MG63 (cell line): ENCODE data around the gene KCNQ1. TPM values are rescaled to one million over a fixed set of nuclear protein-coding genes. Genes with fewer than 3 reads are reported as not detected.

ENCODE experiments used
- DNase-seq: peaks from one replicate; pipeline ENCODE4 v3.0.0-alpha.2; 2020
- H3K27me3 ChIP-seq: fragments of 250-450 bp; sonication (Bioruptor Pico); 2 replicates; pipeline ENCODE4 v1.5.1; 2020; ENCODE audit warnings: mild to moderate bottlenecking, moderate library complexity
- H3K36me3 ChIP-seq: fragments of 250-450 bp; sonication (Bioruptor Pico); 2 replicates; pipeline ENCODE4 v1.5.1; 2020; ENCODE audit warnings: mild to moderate bottlenecking, moderate library complexity
- H3K4me3 ChIP-seq: fragments of 250-450 bp; sonication (Bioruptor Pico); 2 replicates; pipeline ENCODE4 v1.5.1; 2020; ENCODE audit warnings: mild to moderate bottlenecking, moderate library complexity
- H3K9me3 ChIP-seq: fragments of 250-450 bp; sonication (Bioruptor Pico); 2 replicates; pipeline ENCODE4 v1.5.1; 2020; ENCODE audit warnings: mild to moderate bottlenecking, moderate library complexity
- total RNA-seq: library from RNA; depleted of rRNA; stranded (reverse); fragments of >200 nt; shearing (Covaris generic); gene quantifications from 2 replicates; pipeline ENCODE4 v1.2.3, GENCODE V29; 2014; ENCODE audit warnings: low replicate concordance

The KCNQ1 gene
- total RNA-seq, 1 experiment from 2014 or later, result not detected

DNA sequence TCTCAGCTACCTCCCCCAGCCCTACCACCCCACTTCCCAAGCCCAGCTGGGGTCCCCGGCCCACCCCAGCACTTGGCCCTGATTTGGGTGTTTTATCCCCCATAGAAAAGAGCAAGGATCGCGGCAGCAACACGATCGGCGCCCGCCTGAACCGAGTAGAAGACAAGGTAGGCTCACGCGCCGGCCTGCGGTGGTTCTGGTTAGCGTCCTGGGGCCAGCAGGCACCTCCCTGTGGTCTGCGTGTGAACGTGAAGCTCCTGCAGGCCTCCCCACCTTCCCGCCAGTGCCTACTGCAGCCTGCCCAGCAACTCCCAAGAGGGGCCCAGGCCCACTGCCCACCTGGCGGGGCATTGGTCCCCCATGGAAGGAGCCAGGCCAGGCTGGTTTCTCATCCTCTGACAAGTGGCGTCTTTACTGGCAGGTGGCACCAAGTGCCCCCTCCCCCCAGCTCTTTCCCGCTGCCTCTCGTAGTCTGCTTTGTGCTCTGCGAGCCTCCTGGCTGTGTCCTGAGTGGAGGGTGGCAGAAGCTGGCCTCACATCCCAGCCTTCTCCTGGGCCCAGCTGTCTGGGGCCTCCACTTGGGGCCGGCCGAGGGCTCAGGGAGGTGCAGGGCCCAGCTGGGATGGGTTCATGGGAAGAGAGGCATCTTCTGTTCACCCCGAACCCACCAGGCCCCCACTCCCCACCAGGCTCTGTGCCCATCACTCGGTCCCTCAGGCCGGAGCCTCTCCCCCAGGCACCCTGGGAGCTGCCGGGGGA, 333.2 kb downstream of the KCNQ1 start:
- Histone ChIP-seq H3K9me3 (no peaks in the 10 kb centered on the region), H3K36me3 (no peaks in the 10 kb centered on the region), H3K27me3 (no peaks in the 10 kb centered on the region), H3K4me3 (no peak overlapping the region)
- no peak for DNase-seq

DNA sequence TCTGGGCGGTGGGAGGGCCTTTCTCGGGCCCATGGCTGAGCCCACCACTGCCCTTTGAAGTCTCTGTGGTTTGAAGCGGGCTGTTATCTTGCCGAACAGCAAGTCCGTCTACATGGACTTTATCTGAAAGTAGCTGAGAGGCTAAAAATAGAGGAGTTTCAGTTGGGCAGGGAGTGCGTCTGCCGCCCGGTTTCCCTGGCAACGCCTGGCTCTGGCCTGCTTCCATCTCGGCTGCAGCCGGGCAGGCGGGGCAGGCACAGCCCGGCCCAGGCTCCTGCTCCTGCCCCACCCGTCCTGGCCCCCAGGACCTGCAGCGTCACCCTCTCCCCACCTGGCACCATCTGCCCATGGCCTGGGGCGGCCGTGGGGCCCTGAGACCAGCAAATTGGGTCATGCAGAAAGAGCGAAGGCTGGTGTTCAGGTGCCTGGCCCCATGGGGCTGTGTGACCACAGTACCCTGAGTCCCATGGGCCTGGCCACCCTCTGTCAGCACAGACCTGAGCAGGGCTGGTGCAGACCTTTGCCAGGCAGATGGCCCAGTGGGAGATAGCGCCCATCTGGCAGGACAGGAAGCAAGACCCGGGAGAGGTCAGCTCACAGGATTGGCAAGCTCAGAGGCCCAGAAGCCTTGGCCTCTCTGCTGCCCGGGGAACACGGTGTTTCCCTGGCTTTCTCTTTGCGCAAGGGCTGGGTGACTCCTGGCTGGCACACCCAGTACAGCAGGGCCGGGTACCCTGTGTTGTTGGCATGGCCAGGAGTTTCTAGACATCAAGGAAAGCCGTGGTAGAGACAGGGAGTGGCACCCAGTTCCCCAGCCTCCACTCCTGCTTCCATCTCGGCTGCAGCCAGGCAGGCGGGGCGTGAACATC, 334.1 kb downstream of the KCNQ1 start:
- H3K9me3 ChIP-seq, result no peaks in the 10 kb centered on the region
- H3K27me3 ChIP-seq, result peaks cover 4% of the 10 kb centered on the region; the same call in 1 of the 2 replicates
- H3K4me3 ChIP-seq, result no peak overlapping the region
- DNase-seq, result no peak
- H3K36me3 ChIP-seq, result no peaks in the 10 kb centered on the region

DNA sequence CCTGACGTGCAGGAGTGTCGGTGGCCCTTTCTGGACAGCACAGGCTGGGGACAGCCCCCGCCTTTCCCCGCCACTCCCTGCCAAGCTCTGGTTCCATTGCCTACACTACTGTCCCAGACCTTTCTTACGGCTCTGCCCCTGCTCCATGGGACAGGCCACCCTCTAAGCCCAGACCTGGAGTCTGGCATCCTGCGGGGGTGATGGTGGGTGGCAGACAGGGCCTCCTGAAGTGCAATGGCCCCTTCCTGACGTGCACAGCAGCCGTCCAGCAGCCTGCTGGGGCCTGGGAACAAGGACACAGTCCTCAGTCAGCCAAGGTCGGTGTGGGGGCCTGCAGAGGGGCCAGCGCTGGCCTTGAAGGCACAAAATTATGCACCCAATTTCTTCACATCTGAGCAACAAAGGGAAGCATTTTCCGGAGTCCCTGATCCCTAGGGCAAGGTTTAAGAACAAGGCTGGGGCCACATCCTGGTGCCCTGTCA, 334.7 kb downstream of the KCNQ1 start:
- H3K27me3 ChIP-seq, result peaks cover 4% of the 10 kb centered on the region; the same call in 1 of the 2 replicates
- no peaks in the 10 kb centered on the region for H3K9me3 ChIP-seq
- H3K4me3 ChIP-seq, result no peak overlapping the region
- DNase-seq, result no peak
- no peaks in the 10 kb centered on the region for H3K36me3 ChIP-seq

DNA sequence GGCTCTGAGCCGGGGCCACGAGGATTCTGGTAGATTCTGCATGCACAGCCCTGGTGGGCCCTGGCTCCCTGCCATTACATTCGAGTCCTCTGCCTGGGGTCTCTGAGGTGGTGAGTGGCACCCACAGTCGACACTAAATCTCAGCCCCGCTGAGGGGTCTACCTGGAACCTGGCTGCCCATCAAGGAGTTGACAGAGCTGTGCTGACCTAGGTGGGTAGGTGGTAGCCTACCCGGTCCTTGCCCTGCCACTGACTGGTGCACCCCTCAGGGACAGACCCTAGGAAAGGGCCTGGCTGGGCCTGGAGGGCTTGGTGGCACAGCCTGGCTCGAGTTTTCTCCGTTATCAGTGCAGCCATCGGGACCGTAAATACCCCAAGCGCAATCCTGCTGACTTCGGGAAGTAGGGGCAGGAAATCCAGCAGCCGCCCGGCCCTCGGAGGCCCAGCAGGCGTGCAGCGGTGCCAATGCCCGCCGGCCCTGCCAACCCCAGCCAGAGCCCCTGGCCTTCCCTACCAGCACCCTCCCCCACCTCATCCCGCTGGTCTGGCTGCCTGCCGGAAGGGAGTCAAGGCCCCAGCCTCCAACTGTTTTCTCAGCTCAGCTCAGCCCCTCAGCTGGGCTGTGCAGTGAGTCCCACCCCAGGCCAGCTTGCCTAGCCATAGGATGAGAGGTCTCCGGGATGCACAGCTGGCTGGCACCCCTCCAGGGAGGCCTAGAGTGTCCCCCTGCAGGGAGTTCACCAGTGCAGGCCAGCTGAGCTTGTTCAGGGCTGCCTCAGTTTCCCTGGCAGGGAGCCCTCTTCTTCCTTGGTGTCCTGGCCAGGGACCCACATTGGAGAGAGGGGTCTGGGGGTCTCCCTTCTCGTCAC, 335.4 kb downstream of the KCNQ1 start:
- Histone ChIP-seq H3K27me3 (peaks cover 4% of the 10 kb centered on the region; the same call in 1 of the 2 replicates), H3K36me3 (no peaks in the 10 kb centered on the region), H3K4me3 (no peak overlapping the region), H3K9me3 (no peaks in the 10 kb centered on the region)
- DNase-seq, result no peak

DNA sequence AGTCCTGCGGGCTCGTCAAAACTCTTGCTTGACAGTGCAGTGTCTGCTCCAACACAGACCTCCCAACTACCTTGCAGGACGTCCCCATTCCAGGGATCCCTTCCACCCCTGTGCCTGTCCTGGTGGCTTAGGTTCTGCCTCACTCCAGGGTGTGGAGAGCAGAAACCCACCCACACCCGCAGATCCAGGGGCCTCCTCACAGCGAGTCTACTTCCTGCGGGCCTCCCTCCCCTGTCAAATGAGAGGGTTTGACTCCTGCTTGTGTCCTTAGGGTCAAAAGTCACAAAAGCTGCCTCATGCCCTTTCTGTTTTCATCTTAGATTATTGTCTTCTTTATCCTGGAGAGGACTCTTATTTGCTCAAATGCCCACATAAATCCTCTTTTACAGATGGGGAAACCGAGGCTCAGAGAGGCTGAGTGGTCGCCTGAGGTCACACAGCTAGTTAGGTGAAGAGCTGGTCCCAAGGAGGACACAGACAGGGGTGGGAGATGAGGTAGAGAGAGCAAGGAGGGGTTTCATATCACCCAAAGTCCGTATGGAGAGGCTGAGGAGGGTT, 336.1 kb downstream of the KCNQ1 start:
- DNase-seq, result no peak
- H3K36me3 ChIP-seq, result no peaks in the 10 kb centered on the region
- H3K9me3 ChIP-seq, result no peaks in the 10 kb centered on the region
- H3K27me3 ChIP-seq, result peaks cover 4% of the 10 kb centered on the region; the same call in 1 of the 2 replicates
- H3K4me3 ChIP-seq, result no peak overlapping the region

DNA sequence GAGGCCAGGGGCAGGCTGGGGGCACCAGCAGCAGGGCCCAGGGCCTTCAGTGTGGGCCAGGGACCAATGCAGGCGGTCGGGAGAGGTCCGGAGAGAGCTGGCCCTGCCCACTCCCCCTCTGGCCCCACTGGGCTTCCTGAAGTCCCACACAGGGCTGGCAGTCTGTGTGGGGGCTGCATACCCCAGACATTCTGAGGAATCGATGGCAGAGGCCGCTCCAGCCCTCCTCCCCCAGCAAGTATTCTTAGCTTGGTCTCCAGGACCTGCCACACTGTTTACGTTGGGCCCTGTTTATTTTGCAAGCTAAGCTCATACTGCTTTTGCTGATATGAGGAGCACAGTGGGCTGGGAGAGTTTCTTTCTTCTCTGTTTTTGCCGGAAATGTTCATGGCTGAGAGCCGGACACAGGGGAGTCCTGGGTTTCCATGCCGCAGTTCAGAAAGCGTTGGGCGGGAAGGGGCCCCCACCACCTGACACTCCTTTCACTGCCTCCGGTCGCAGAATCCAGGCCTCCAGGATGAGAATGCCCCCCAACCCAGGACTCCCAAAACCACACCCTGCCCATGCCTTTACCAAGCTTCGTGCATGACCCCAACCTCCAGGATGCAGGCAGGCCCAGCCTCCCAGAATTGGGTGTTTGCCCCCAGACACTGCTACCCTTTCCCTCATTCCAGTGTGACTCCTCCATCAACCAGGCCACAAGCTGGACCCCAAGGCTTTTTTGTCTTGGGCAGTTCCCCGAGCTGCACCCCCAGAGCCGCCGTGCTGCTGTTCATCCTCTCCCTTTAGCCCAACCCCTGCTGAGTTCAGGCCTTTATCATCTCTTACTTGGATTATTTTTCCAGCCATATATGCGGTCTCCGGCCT, 336.8 kb downstream of the KCNQ1 start:
- DNase-seq, result no peak
- Histone ChIP-seq H3K4me3 (no peak overlapping the region), H3K9me3 (no peaks in the 10 kb centered on the region), H3K36me3 (no peaks in the 10 kb centered on the region), H3K27me3 (peaks cover 4% of the 10 kb centered on the region; the same call in 1 of the 2 replicates)

DNA sequence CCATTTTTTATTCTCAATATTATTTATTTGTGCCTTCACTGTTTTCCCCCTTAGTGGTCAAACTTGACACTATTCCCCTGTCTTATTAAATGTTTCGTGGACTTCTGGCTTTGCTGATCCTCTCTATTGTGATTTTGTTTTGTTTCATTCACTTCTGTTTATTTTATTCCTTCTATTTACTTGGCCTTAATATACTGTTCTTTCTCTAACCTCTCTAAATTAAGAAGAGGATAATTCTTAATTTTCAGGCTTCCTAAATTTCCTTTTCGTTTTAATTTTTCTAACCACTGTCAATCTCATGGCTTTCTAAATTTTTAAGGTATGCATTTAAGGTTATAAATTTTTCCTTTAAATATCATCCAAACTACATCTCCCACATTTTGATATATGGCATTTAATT, 338.0 kb downstream of the KCNQ1 start:
- H3K27me3 ChIP-seq, result peaks cover 4% of the 10 kb centered on the region; the same call in 1 of the 2 replicates
- DNase-seq, result no peak
- no peaks in the 10 kb centered on the region for H3K36me3 ChIP-seq
- no peak overlapping the region for H3K4me3 ChIP-seq
- H3K9me3 ChIP-seq, result no peaks in the 10 kb centered on the region

DNA sequence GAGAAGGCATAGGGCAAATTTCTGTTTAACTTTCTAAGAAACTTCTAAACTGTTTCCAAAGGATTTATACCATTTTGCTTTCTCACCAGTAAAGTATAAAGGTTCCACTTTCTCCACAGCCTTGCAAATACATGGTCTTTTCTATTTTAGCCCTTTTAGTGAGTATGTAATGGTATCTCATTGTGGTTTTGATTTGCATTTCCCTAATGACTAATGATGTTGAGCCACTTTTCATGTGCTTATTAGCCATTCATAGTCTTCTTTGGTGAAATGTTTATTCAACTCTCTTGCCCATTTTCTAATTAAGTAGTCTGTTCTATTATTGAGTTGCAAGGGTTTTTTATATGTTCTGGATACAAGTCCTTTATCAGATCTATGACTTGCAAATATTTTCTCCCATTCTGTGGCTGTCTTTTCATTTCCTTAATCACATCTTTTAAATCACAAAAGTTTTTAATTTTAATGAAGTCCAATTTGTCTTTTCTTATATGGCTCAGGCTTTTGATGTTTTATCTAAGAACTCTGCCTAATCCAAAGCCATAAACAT, 338.8 kb downstream of the KCNQ1 start:
- DNase-seq, result no peak
- Histone ChIP-seq H3K36me3 (no peaks in the 10 kb centered on the region), H3K27me3 (peaks cover 4% of the 10 kb centered on the region; the same call in 1 of the 2 replicates), H3K9me3 (no peaks in the 10 kb centered on the region), H3K4me3 (no peak overlapping the region)

DNA sequence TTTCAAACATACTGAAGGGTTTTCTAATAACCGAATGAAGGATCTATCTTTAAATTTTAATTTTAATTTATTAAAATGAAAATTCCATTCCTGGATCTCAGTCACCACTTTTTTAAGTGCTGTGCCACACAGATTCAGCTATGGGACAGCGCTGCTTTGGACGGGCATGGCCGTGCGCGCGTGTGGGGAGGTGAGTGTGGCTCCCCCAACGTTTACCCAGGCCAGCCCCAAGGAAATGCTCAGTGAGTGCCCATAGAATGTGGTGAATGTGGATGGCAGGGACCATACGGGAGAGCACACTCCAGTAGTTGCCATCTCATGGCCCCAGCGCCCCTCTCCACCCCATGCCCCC, 343.0 kb downstream of the KCNQ1 start:
- H3K36me3 ChIP-seq, result no peaks in the 10 kb centered on the region
- peaks cover 4% of the 10 kb centered on the region; the same call in 1 of the 2 replicates for H3K27me3 ChIP-seq
- no peak for DNase-seq
- H3K9me3 ChIP-seq, result no peaks in the 10 kb centered on the region
- no peak overlapping the region for H3K4me3 ChIP-seq

DNA sequence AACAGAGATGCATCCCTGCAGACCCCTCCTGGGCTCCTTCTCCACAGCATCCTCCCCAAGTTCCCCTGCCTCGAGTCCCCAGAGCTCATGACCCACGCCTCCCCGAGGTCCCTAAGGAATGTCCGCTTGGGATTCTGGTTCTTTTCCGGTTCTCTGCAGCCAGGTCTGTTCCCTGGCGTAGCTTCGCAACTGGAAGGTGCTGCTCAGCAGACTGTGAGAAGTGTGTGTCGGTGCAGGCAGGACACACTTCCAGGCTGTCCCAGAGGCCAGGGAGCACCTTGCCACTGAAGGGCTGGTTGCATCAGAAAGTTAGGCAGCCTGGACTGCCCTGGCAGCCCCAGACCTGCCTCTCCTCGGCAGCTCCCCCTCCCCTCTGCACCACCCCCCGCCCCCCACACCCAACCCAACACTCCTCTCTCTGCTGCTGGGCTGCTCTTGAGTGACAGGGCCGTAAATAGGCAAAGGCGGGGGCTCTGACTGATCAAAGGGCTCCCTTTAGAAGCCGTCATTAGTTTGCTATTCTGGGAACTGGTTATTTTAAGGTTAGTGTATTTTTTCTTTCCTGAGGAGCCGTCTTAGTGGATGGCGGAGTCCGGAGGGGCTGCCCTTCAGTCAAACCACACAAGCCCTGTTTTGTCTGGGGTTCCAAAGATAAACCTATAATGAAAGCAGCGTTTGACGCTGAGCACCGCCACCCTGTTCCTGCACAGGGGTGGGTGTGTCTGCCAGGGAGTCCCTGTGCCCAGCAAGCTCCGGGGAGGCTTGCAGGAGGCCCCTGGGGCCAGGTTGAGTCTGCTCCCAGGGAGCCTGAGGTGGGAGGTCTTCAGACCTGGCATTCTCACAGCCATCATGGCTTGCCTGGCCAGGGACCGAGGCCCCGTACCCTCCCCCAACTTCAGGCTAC, 343.6 kb downstream of the KCNQ1 start:
- H3K36me3 ChIP-seq, result no peaks in the 10 kb centered on the region
- no peak for DNase-seq

DNA sequence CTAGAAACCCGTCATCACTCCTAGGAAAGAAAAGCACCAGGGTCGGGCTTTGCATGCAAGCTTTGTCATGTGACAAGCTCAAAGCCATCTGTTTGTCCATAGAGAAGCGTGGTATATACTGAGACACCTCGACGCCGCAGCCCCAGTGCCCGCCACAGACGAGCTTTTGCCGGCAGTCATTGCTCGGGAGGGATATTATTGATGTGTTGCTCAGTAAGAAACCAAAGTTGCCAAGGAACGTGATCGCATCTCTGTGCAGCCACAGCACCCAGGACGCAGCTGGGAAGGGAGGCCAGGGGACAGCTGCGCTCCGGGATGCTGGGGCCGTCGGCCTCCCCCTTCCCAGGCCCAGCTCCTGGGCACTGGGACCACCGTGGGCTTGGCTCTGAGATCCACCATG, 344.5 kb downstream of the KCNQ1 start:
- no peaks in the 10 kb centered on the region for H3K9me3 ChIP-seq
- H3K27me3 ChIP-seq, result no peaks in the 10 kb centered on the region
- DNase-seq, result no peak

More for the DNA sequence above, 343.6 kb downstream of the KCNQ1 start:
- Histone ChIP-seq H3K9me3 (no peaks in the 10 kb centered on the region), H3K27me3 (peaks cover 4% of the 10 kb centered on the region; the same call in 1 of the 2 replicates), H3K4me3 (no peak overlapping the region)

DNA sequence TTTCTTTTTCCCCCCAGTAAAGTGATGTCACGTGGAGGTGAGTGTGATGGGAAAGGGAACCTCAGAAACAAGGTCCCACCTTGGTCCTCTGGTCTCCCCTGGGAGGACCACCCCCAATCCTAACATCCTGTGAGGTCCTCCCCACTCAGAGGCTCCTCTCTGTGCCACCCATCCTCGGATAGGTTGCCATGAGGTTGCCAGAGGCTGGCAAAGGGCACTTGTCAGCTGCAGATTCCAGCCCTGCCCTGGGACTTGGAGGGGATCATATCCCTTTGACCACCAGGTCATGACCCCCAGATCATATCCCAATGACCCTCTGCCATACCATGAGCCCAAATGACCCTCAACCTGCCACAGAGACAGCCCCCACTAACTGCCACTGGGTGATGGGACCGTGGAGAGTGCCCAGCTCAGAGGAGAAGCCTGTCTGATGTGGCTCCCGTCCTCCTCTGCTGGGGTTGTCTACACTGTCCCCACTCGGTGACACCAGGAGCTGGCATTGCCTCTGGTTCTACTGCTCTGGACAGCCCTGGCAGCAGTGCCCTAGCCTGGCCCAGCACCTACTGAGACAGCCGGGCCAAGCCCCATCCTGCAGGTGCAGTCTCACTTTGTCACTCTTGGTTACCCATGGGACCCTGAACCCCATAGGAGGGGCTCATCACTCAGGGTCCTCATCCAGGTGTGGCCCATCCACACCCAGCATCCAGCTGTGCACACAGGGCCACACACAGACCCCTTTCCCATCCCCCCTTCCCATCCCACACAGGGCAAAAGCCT, 345.2 kb downstream of the KCNQ1 start:
- no peaks in the 10 kb centered on the region for H3K27me3 ChIP-seq
- no peak overlapping the region for H3K4me3 ChIP-seq
- DNase-seq, result no peak
- no peaks in the 10 kb centered on the region for H3K9me3 ChIP-seq
- H3K36me3 ChIP-seq, result no peaks in the 10 kb centered on the region

More for the DNA sequence above, 344.5 kb downstream of the KCNQ1 start:
- no peak overlapping the region for H3K4me3 ChIP-seq
- no peaks in the 10 kb centered on the region for H3K36me3 ChIP-seq

DNA sequence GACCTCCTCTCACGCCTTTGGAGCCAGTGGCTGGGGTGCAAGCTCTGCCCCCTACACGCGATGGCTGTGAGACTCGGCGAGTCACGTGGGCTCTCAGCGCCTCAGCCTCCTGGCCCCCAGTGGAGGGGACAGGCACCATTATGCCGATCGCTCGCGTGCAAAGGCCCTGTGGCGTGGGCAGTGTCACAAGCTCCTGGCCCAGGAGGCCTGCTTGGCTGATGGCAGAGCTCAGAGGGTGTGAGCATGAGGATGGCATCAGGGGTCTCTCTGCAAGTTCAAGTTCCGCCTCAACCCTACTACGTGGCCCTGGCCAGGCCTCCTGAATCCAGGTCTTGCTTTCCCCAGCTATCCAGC, 345.7 kb downstream of the KCNQ1 start:
- no peaks in the 10 kb centered on the region for H3K27me3 ChIP-seq
- H3K9me3 ChIP-seq, result no peaks in the 10 kb centered on the region
- DNase-seq, result no peak
- H3K4me3 ChIP-seq, result no peak overlapping the region
- no peaks in the 10 kb centered on the region for H3K36me3 ChIP-seq

DNA sequence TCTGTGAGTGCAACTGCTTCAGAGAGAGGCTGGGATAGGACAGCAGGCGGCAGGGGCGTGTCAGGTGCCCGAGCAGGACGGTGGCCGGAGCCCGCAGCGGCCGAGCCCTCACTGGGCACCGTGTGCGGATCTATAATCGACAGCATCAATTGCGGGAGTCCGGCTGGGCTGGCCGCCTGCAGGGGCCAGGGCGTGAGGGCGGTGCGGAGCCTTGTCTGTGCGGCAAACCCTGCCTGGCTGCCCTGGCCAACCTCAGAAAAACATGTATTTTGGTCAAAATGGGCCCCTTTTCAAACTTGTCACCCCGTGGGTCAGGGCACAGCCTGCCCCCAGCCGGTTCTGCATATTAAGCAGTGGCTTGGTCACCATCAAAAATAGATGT, 346.3 kb downstream of the KCNQ1 start:
- no peak for DNase-seq
- H3K36me3 ChIP-seq, result no peaks in the 10 kb centered on the region
- no peak overlapping the region for H3K4me3 ChIP-seq
- no peaks in the 10 kb centered on the region for H3K9me3 ChIP-seq
- no peaks in the 10 kb centered on the region for H3K27me3 ChIP-seq
